GM19043 (cell line): Measurements from ENCODE around the gene PPP1CA.

Experiments used
- ATAC-seq: cut with Tn5 transposase; IDR thresholded peaks from one replicate; pipeline ENCODE4 v1.9.1; 2021; ENCODE audit warnings: low read depth; ENCODE audit not compliant: unreplicated experiment

Gene PPP1CA

GRCh38 chr11:67418476-67419281 lies 17.0 kb upstream of the PPP1CA start:
- ATAC-seq, result no peak

DNA sequence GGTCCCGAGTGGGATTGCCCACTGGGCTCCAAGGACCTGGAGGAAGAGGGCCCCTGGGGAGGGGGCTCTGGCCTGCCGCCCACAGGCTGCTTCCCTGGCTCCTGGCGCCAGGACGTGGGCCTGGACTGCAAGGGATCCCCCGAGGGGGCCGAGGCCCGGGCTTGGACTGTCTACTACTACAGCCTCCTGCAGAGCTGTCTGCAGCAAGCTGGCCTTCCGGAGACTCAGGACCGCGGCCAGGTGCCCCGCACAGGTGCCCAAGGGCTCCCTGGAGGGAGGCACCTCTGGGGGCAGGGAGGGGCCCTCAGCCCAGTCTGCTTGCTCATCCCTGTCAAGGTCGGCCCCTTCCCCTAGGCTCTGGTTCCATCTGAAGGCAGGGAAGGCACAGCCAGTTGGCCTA lies 15.8 kb upstream of the PPP1CA start:
- ATAC-seq, result no peak

DNA sequence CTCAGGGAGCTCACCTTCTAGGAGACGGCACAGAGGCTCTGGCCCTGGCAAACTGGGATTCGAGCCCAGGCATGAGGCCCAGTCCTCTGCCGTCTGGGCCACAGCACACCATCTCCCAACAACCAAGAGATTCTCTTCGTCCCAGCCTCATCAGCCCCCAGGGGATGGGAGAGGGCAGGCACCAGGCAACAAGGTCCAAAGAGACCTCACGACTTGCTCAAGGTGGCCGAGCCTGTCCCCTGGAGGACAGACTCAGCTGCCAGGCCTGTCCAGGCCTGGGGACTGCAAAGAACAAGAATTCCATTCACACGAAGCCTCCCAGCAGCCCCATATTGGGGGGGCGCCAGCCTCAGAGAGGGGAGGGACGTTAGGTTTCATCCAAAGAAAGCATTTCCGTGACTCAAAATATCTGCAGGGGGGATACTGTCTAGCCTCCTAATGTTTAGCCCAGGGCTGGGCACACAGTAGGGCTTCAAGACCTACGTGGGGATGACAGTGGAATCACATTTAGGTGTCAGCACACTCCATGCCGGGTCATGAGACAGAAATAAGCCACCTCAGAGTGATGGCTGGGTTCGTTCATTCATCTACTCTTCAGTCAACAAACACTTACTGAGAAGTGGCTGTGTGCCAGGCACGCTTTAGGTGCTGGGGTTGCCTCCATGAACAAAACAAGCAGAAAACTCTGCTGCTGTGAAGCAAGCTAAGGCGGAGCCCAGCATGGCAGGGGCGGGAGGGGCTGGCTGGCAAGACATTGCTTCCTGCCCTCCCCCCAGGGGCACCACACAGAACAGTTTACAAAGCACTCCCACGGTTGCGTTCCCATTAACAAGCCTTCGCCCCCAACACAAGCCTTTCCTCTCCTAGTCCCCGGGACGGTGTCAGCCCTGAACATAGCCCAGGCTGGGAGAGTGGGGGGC lies 15.0 kb upstream of the PPP1CA start:
- no peak for ATAC-seq

- no peak for ATAC-seq
These were observed 14.0 kb upstream of the PPP1CA start, which contains the start of gene CARNS1 for GRCh38 chr11:67415501-67416304. TSS of gene CARNS1 (plus strand) at chr11:67415678. CDS start at chr11:67416200, 522 bp downstream.

DNA sequence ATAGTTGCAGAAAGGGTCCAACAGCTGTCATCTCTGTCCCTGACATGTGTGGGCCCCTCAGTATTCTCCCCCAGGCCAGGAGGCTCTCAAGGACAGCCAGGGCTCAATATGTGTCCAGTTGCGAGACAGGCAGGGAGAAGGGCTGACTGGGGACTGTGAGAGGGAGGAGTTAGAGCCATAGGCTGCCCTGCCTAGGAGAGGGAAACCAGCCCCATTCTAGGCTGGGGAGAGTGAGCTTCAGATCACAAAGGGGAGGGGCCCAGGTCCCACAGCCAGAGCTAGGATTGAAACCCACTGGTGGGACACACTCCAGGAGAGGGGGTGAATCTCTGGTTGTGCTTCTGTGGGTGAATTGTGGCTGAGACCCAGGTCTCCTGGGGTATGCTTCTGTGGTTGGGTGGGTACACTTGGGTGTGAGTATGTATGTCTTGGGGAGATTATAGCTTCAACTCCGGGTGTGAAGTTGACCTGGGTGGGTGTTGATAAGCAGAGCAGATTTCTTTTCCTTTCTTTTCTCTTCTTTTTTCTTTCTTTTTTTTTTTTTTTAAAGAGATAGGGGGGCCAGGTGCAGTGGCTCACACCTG lies 11.7 kb upstream of the PPP1CA start:
- no peak for ATAC-seq

- ATAC-seq, result no peak
These were observed 11.0 kb upstream of the PPP1CA start for GRCh38 chr11:67412495-67413179.

- ATAC-seq, result no peak
These were observed 10.1 kb upstream of the PPP1CA start for GRCh38 chr11:67411785-67412152.

GRCh38 chr11:67410984-67411784 lies 9.5 kb upstream of the PPP1CA start:
- ATAC-seq, result no peak

DNA sequence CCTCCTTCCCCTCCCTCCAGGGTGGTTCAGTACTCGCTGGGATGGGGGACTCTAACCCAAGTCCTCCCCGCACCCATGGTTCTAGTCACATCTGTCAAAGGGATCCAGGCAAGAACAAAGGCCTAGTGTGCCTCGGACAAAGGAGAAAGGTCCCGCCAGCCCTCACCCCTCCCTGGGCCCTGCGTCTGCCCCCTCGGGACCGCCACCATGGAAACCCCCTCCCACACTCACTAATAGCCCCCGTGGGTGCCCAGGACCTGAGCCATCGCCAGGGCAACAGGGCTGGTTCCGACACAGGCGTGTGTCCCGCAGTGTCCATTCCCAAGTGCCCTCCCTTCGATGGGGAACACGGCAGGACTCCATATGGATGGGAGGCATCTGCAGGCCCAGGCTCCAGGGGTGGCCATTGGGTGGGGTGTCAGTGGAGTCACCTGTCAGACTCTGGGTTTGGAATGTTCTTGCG lies 8.7 kb upstream of the PPP1CA start:
- no peak for ATAC-seq

DNA sequence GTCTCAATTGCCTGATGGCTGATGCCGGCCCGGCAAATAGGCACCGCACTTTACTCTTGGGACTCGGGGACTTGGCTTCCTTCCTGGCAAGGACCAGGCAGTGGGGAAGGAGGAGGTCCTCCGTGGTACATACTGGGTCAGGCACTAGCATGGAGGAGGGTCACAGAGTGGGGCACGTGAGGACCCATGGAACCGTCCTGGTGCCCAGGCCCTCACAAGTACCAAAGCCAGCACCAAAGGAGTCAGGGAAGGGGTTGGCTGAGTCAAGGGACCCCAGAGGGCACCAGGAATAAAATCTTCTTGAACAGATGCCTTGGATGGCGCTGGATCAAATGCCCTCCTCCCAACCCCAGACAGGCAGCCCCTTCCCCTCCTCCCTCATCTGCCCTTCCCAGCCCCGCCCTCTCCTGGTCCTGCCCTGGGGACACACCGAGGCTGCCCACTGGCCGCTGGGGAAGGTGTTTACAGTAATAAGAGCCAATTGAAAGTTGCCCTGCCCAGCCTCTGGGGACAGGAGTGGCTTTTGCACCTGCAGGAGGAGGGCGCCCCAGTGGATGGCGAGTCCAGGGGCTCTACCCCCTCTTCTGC lies 8.2 kb upstream of the PPP1CA start:
- ATAC-seq, result no peak

DNA sequence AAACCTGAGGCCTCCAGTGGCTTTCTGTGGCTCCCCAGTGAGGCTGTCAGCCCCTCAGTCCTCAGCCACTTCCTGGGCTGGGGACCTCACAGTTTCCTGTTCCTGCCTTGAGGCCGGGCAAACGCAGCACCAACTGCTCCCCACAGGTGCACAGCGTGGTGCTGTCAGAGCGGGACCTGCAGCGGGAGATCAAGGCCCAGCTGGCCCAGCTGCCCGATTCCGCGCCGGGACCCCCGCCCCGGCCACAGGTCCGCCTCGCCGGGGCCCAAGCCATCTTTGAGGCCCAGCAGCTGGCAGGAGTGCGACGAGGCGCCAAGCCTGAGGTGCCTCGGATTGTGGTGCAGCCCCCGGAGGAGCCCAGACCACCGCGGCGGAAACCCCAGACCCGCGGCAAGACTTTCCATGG lies 7.6 kb upstream of the PPP1CA start:
- ATAC-seq, result no peak

- ATAC-seq, result no peak
These were observed 7.0 kb upstream of the PPP1CA start for GRCh38 chr11:67408437-67409200.

- ATAC-seq, result no peak
These were observed 6.1 kb upstream of the PPP1CA start for GRCh38 chr11:67407688-67408163.

- no peak for ATAC-seq
These were observed 5.5 kb upstream of the PPP1CA start for GRCh38 chr11:67406969-67407687.

DNA sequence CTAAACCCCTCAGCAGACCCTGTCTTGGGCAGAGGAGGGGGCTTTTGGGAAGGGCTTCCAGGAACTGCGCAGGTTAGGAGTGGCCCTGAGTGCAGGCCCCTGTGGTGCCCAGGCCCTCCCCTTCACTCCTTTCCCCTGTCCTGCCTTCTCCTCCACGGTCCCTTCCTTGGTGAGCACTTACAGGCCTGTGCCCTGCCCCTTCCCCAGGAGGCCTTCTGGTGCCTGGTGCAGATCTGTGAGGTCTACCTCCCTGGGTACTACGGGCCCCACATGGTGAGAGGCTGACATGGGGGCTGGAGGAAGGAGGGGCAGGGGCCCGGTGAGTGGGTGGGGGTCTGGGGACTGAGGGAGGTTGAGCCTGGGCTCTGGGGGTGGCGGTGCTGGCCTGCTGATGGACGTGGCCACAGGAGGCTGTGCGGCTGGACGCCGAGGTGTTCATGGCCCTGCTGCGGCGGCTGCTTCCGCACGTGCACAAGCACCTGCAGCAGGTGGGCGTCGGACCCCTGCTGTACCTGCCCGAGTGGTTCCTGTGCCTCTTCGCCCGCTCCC lies 4.8 kb upstream of the PPP1CA start:
- ATAC-seq, result no peak

- no peak for ATAC-seq
These were observed 4.2 kb upstream of the PPP1CA start for GRCh38 chr11:67405688-67406339.
